Fibroblast of mammary gland (primary cell): ENCODE results near the gene RAB21.

Experiments used
- DNase-seq: peaks from one replicate; pipeline ENCODE4 v3.0.0-alpha.2; 2010; ENCODE audit warnings: low read depth
- H3K4me3 ChIP-seq: 2 replicates; pipeline ENCODE4 v1.5.1; 2011; ENCODE audit warnings: low read depth, mild to moderate bottlenecking, low read length, moderate library complexity; ENCODE audit not compliant: control insufficient read depth
- TF ChIP-seq, protein P1 (sequence below): conservative IDR thresholded peaks from 2 replicates; pipeline ENCODE4 v1.5.1; 2011; ENCODE audit warnings: low read depth, low read length, inconsistent platforms; ENCODE audit not compliant: control insufficient read depth, insufficient read depth

The RAB21 gene

DNA sequence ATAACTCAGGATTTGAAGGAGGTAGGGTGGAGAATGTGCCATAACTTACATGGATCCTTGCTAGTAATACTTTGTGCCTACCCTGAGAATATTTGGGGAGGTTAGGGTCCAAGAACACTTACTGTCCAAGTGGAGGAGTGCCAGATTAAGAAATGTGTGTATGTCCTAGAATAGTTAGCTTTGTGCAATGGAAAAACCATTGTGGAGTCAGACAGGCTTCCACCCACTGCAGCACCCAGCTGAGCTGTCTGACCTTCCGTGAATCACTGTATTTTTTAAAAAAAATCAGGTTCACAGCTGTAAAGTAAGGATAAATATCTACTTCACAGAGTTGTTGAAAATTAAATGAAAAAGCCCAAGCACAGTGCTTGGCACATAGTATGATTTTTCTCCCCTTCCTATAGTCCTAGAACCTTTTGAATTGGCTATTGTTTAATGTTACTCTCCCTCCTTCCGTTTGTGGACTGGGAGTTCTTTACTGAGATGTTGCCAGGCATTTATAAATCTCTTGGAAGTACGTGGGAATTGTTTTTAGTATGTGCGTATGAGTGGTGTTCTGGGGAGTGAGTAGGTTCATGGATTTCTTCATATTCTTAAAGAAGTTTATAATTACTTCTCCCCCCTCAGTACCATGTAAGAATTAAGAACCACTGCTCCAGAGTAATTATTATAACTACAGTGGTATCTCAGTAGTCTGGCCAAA lies 9.2 kb downstream of the RAB21 start:
- DNase-seq = peak; percentile 81
- no peak overlapping the region for H3K4me3 ChIP-seq
- TF ChIP-seq, protein P1, sequence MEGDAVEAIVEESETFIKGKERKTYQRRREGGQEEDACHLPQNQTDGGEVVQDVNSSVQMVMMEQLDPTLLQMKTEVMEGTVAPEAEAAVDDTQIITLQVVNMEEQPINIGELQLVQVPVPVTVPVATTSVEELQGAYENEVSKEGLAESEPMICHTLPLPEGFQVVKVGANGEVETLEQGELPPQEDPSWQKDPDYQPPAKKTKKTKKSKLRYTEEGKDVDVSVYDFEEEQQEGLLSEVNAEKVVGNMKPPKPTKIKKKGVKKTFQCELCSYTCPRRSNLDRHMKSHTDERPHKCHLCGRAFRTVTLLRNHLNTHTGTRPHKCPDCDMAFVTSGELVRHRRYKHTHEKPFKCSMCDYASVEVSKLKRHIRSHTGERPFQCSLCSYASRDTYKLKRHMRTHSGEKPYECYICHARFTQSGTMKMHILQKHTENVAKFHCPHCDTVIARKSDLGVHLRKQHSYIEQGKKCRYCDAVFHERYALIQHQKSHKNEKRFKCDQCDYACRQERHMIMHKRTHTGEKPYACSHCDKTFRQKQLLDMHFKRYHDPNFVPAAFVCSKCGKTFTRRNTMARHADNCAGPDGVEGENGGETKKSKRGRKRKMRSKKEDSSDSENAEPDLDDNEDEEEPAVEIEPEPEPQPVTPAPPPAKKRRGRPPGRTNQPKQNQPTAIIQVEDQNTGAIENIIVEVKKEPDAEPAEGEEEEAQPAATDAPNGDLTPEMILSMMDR = no peak

DNA sequence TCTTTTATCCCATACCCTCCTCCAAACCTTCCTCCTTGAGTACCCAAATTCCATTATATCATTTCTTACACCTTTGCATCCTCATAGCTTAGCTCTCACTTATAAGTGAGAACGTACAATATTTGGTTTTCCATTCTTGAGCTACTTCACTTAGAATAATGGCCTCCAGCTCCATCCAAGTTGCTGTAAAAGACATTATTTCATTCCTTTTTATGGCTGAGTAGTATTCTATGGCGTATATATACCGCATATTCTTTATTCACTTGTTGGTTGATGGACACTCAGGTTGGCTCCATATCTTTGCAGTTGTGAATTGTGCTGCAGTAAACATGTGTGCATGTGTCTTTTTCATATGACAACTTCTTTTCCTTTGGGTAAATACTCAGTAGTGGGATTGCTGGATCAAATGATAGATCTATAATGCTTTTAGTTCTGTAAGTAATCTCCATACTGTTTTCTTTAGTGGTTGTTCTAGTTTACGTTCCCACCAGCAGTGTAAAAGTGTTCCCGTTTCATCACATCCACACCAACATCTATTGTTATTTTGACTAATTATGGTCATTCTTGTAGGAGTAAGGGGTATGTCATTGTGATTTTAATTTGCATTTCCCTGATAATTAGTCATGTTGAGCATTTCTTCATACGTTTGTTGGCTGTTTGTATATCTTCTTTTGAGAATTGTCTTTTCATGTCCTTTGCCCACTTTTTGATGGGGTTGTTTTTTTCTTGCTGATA lies 10.1 kb downstream of the RAB21 start:
- no peak for DNase-seq
- H3K4me3 ChIP-seq = no peak overlapping the region
- TF ChIP-seq, protein P1 = no peak

DNA sequence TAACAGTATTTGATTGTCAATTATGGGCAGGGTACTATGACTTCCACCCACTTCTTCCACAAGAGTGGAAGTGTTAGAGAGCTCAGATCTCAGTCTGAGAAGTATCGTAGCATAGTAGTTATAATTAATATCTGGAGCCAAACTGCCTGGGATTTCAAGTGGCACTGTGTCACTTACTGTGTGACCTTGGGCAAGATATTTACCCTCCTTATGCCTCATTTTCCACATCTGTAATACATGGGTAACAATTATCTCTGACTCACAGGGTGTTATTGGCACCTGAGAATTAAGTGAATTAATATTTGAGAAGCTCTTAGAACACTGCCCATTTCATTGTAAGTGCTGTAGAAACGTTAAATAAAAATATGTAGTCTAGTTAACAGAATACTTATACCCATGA lies 11.5 kb downstream of the RAB21 start:
- TF ChIP-seq, protein P1 = no peak
- H3K4me3 ChIP-seq = no peak overlapping the region
- DNase-seq = no peak

DNA sequence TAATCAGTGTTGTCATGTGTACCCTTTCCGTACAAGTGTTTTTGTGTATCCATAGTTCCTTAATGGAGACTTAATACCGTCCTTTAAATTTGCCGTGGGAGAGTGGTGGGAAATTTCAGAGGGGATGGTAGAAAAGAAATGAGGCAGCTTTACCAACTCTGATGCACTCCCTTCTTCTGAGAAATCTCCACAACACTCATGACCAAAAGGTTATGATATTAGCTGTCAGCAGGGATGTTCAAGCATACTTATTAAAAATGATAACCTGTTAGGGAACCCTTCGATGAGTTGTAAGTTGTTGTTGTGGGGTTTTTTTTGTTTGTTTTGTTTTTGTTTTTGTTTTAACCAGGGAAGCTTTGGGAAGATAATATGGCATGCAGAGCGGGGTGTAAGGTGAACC lies 12.5 kb downstream of the RAB21 start:
- DNase-seq = no peak
- TF ChIP-seq, protein P1 = no peak

DNA sequence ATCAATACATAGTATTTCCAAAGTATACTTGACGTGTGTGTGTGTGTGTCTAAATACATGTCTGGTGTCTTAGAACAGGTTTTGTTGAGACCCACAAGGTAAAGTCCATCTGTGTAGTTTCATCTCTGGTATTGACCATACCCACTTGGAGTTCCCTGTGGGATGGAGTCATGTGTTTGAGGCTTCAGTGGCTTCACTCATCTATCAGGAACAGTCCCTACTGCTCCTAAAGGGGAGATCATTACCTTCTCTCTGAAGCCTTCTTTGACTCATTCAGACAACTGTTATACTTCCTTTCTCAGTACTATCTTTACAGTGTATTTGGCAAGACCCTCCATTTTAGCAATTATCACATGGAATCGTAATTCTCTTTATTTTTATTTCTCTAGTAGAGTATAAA lies 14.2 kb downstream of the RAB21 start:
- no peak overlapping the region for H3K4me3 ChIP-seq
- TF ChIP-seq, protein P1 = no peak

More for the DNA sequence above, 12.5 kb downstream of the RAB21 start:
- H3K4me3 ChIP-seq = no peak overlapping the region

DNA sequence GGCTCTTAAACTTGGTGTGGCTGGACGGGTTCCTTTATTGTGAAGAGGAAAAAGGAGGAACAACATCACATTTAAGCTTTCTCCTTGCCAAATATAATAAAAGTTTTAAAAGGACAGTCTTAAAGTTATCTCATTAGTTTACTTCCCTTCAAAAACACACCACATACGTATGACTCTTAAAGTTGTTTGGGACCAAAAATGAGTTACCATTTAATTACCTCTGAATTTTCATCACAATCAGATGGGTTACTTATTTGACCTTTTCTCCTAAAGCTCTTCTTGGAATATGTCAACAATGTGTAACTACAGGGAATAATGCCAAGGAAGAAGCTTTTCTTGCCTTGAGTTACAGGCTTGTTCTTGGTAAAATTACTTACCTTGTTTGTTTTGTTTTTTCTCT lies 16.4 kb downstream of the RAB21 start:
- H3K4me3 ChIP-seq = no peak overlapping the region
- peak; percentile 33 for DNase-seq
- TF ChIP-seq, protein P1 = no peak

More for the DNA sequence above, 14.2 kb downstream of the RAB21 start:
- no peak for DNase-seq

DNA sequence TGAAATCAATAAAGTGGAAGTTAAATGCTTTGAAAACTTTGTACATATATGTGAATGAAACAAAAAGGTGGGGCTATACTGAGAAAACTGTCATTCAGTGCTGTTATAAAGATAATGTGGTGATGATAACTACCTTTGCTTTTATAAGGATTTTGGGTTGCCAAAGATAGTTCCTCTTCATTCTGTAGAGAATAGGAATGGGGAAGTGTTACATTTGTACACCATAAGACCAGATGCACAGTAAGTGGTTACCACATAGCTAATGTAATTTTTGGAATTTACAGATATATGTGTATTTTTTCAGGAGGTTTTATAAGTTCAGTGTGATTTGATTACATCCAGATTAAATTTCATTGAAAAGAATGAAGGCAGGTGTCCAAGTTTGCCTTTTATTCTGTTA lies 18.1 kb downstream of the RAB21 start:
- H3K4me3 ChIP-seq = no peak overlapping the region
- no peak for DNase-seq
- TF ChIP-seq, protein P1 = no peak
